ENCODE measurements around the gene DTNB.
"Not testable (repeated sequence)": the region's sequence is repeated elsewhere in the genome, so short reads cannot be mapped to it uniquely, and the experiment has no call there.

DTNB gene

GRCh38 chr2:25682082-25682481 is 8.7 kb upstream of the DTNB start:
- FAIRE-seq, result no peak

GRCh38 chr2:25677877-25678276 is 4.5 kb upstream of the DTNB start:
- no peak for FAIRE-seq

GRCh38 chr2:25674077-25674362 is 643 bp upstream of the DTNB start:
- no peak for FAIRE-seq

- no peak for FAIRE-seq
Observed at GRCh38 chr2:25672494-25673299, 680 bp downstream of the DTNB start.

- FAIRE-seq, result no peak
Observed at GRCh38 chr2:25671622-25672021, 1.8 kb downstream of the DTNB start.

- no peak for FAIRE-seq
Observed at GRCh38 chr2:25669520-25669919, 3.9 kb downstream of the DTNB start.

- FAIRE-seq, result no peak
Observed at GRCh38 chr2:25666218-25666617, 7.2 kb downstream of the DTNB start.

GRCh38 chr2:25665429-25665828 is 7.9 kb downstream of the DTNB start:
- not testable (repeated sequence) for FAIRE-seq

GRCh38 chr2:25664965-25665307 is 8.4 kb downstream of the DTNB start:
- no peak for FAIRE-seq

- FAIRE-seq, result peak; percentile 93
Observed at GRCh38 chr2:25664183-25664964, 9.0 kb downstream of the DTNB start.

GRCh38 chr2:25655316-25655715 is 18.1 kb downstream of the DTNB start:
- no peak for FAIRE-seq

GRCh38 chr2:25654801-25655200 is 18.6 kb downstream of the DTNB start:
- FAIRE-seq, result no peak

- FAIRE-seq, result no peak
Observed at GRCh38 chr2:25651782-25652455, 21.5 kb downstream of the DTNB start.

GRCh38 chr2:25651066-25651465 is 22.3 kb downstream of the DTNB start:
- FAIRE-seq, result no peak

GRCh38 chr2:25650256-25650655 is 23.1 kb downstream of the DTNB start:
- no peak for FAIRE-seq

GRCh38 chr2:25649786-25650185 is 23.6 kb downstream of the DTNB start:
- FAIRE-seq, result no peak

- FAIRE-seq, result no peak
Observed at GRCh38 chr2:25642298-25642697, 31.1 kb downstream of the DTNB start.

GRCh38 chr2:25639696-25640095 is 33.7 kb downstream of the DTNB start:
- FAIRE-seq, result no peak

GRCh38 chr2:25639131-25639530 is 34.2 kb downstream of the DTNB start:
- FAIRE-seq, result no peak

GRCh38 chr2:25635797-25636196 is 37.6 kb downstream of the DTNB start:
- no peak for FAIRE-seq

- FAIRE-seq, result not testable (repeated sequence)
Observed at GRCh38 chr2:25633801-25634200, 39.6 kb downstream of the DTNB start.

- no peak for FAIRE-seq
Observed at GRCh38 chr2:25632396-25632795, 41.0 kb downstream of the DTNB start.

GRCh38 chr2:25624635-25625034 is 48.7 kb downstream of the DTNB start:
- no peak for FAIRE-seq

- FAIRE-seq, result peak; percentile 41
Observed at GRCh38 chr2:25623361-25623760, 50.0 kb downstream of the DTNB start.

Measured in G401.6 (cell line).